ENCODE results near the gene ANKS1B. TPM values are rescaled to one million over a fixed set of nuclear protein-coding genes. Genes with fewer than 3 reads are reported as not detected.

The ANKS1B gene
- total RNA-seq, 1 donor from 2014 or later, result 0.46 TPM

- no peak for TF ChIP-seq CTCF (conservative IDR thresholded peaks at IDR 0.05; ENCODE audit: low read depth, low read length)
- DNase-seq (ENCODE audit: low read depth), result no peak
- H3K4me3 ChIP-seq (ENCODE audit: low read depth, low read length), result no peak overlapping the region
Measured at GRCh38 chr12:99879439-99879838, 105.3 kb downstream of the ANKS1B start.

- DNase-seq (ENCODE audit: low read depth), result no peak
- H3K4me3 ChIP-seq (ENCODE audit: low read depth, low read length), result no peak overlapping the region
- no peak for TF ChIP-seq CTCF (conservative IDR thresholded peaks at IDR 0.05; ENCODE audit: low read depth, low read length)
Measured at GRCh38 chr12:99875081-99875480, 109.7 kb downstream of the ANKS1B start.

- DNase-seq (ENCODE audit: low read depth), result no peak
- no peak for TF ChIP-seq CTCF (conservative IDR thresholded peaks at IDR 0.05; ENCODE audit: low read depth, low read length)
- no peak overlapping the region for H3K4me3 ChIP-seq (ENCODE audit: low read depth, low read length)
Measured at GRCh38 chr12:99870085-99870484, 114.7 kb downstream of the ANKS1B start.

GRCh38 chr12:99861731-99862130, 123.0 kb downstream of the ANKS1B start:
- DNase-seq (ENCODE audit: low read depth), result no peak
- no peak overlapping the region for H3K4me3 ChIP-seq (ENCODE audit: low read depth, low read length)
- no peak for TF ChIP-seq CTCF (conservative IDR thresholded peaks at IDR 0.05; ENCODE audit: low read depth, low read length)

GRCh38 chr12:99859126-99859525, 125.6 kb downstream of the ANKS1B start:
- no peak for DNase-seq (ENCODE audit: low read depth)
- TF ChIP-seq CTCF (conservative IDR thresholded peaks at IDR 0.05; ENCODE audit: low read depth, low read length), result no peak
- H3K4me3 ChIP-seq (ENCODE audit: low read depth, low read length), result no peak overlapping the region

GRCh38 chr12:99852666-99853065, 132.1 kb downstream of the ANKS1B start:
- no peak for DNase-seq (ENCODE audit: low read depth)
- TF ChIP-seq CTCF (conservative IDR thresholded peaks at IDR 0.05; ENCODE audit: low read depth, low read length), result no peak
- H3K4me3 ChIP-seq (ENCODE audit: low read depth, low read length), result no peak overlapping the region

- no peak for DNase-seq (ENCODE audit: low read depth)
- H3K4me3 ChIP-seq (ENCODE audit: low read depth, low read length), result no peak overlapping the region
Measured at GRCh38 chr12:99847936-99848335, 136.8 kb downstream of the ANKS1B start.

More at GRCh38 chr12:99847936-99848335, 136.8 kb downstream of the ANKS1B start:
- no peak for TF ChIP-seq CTCF (conservative IDR thresholded peaks at IDR 0.05; ENCODE audit: low read depth, low read length)
